A673 (cell line): Measurements from ENCODE around the gene ICAM3.

Experiments
- CTCF ChIP-seq: fragments of 300-800, 200-600 bp; sonication (generic); conservative IDR thresholded peaks from 2 replicates; pipeline ENCODE4 v1.5.1; 2017; ENCODE audit warnings: low read depth, mild to moderate bottlenecking, antibody characterized with exemption, low read length, moderate library complexity, mixed read lengths
- EZH2 ChIP-seq: fragments of 200-600 bp; sonication (generic); IDR thresholded peaks from 2 replicates; pipeline ENCODE4 v1.6.1; 2017; ENCODE audit warnings: borderline replicate concordance, low read depth, mild to moderate bottlenecking, mixed read lengths, antibody characterized with exemption, low read length; ENCODE audit not compliant: poor library complexity, severe bottlenecking

- TF ChIP-seq CTCF (no peak), EZH2 (no peak)
Observed at GRCh38 chr19:10364644-10365043, 25.2 kb upstream of the ICAM3 start.
